Right ventricle myocardium superior (tissue), 1 donor: Measurements from ENCODE around the gene TNPO3. TPM values are rescaled to one million over a fixed set of nuclear protein-coding genes. Genes with fewer than 3 reads are reported as not detected.
"Not testable (repeated sequence)": the region's sequence is repeated elsewhere in the genome, so short reads cannot be mapped to it uniquely, and the experiment has no call there.

ENCODE experiments used
- ATAC-seq: fragments of 200-7000 bp; cut with Tn5 transposase; one replicate; pipeline ENCODE4 v1.9.1; 2020; ENCODE audit warnings: mild to moderate bottlenecking; ENCODE audit not compliant: poor library complexity
- DNase-seq: peaks from one replicate; pipeline ENCODE4 v3.0.0-alpha.2; 2020
- intact Hi-C: fragments of 100-400 bp; cut with DNase I; formaldehyde crosslinking; loops from one replicate; pipeline ENCODE4 v1.11.2; 2022
- total RNA-seq: library from RNA; stranded (reverse); fragmentation: NEBNext Ultra II Directional; extraction: Animal tissue kit (Norgen Biotek cat#: 25700); gene quantifications from one replicate; pipeline ENCODE4 v1.2.1, GENCODE V29; 2021
- donor health status: DM: no; HTN: yes; CAD: no; lungs with severe emphysema.

The TNPO3 gene
- total RNA-seq, 1 donor from 2014 or later: 32.8 TPM

- DNase-seq (no peak), ATAC-seq (no peak)
- intact Hi-C loops: no loop called here
Observed at GRCh38 chr7:129073738-129074137, 18.8 kb upstream of the TNPO3 start.

GRCh38 chr7:129073204-129073603 is 18.3 kb upstream of the TNPO3 start:
- no peak for DNase-seq

GRCh38 chr7:129072479-129073011 is 17.6 kb upstream of the TNPO3 start:
- no peak for DNase-seq
- intact Hi-C loops: no loop called here
- no peak for ATAC-seq

More at GRCh38 chr7:129073204-129073603, 18.3 kb upstream of the TNPO3 start:
- ATAC-seq: no peak
- intact Hi-C loops: no loop called here

- no peak for ATAC-seq
- no peak for DNase-seq
- intact Hi-C loops: no loop called here
Observed at GRCh38 chr7:129069021-129069420, 14.1 kb upstream of the TNPO3 start.

- ATAC-seq (no peak), DNase-seq (no peak)
- intact Hi-C loops: no loop called here
Observed at GRCh38 chr7:129067943-129068548, 13.1 kb upstream of the TNPO3 start.

- ATAC-seq, DNase-seq, intact Hi-C loops: not testable (repeated sequence)
Observed at GRCh38 chr7:129067132-129067561, 12.2 kb upstream of the TNPO3 start.

- intact Hi-C loops: no loop called here
- ATAC-seq (no peak), DNase-seq (no peak)
Observed at GRCh38 chr7:129066290-129067131, 11.6 kb upstream of the TNPO3 start.

- no peak for DNase-seq
- no peak for ATAC-seq
- intact Hi-C loops: no loop called here
Observed at GRCh38 chr7:129055861-129056464, 1.1 kb upstream of the TNPO3 start.

GRCh38 chr7:129055294-129055816 is 444 bp upstream of the TNPO3 start:
- no peak for DNase-seq
- intact Hi-C loops: no loop called here
- ATAC-seq: peak; percentile 40

- DNase-seq: no peak
- intact Hi-C loops: no loop called here
- no peak for ATAC-seq
Observed at GRCh38 chr7:129053938-129054437, 923 bp downstream of the TNPO3 start.

GRCh38 chr7:129052441-129052840 is 2.5 kb downstream of the TNPO3 start:
- DNase-seq (no peak), ATAC-seq (no peak)
- intact Hi-C loops: no loop called here

GRCh38 chr7:129051459-129051858 is 3.5 kb downstream of the TNPO3 start:
- ATAC-seq, intact Hi-C loops, DNase-seq: not testable (repeated sequence)

GRCh38 chr7:129047761-129048160 is 7.2 kb downstream of the TNPO3 start:
- DNase-seq (no peak), ATAC-seq (no peak)
- intact Hi-C loops: no loop called here

- ATAC-seq (no peak), DNase-seq (no peak)
- intact Hi-C loops: no loop called here
Observed at GRCh38 chr7:129045682-129046081, 9.2 kb downstream of the TNPO3 start.

- intact Hi-C loops: no loop called here
- DNase-seq (no peak), ATAC-seq (no peak)
Observed at GRCh38 chr7:129043012-129043411, 11.9 kb downstream of the TNPO3 start.

GRCh38 chr7:129041142-129042085 is 13.5 kb downstream of the TNPO3 start:
- DNase-seq: no peak
- ATAC-seq: no peak
- intact Hi-C loops: no loop called here

- DNase-seq, ATAC-seq, intact Hi-C loops: not testable (repeated sequence)
Observed at GRCh38 chr7:129038468-129038867, 16.4 kb downstream of the TNPO3 start.

GRCh38 chr7:129037585-129037984 is 17.3 kb downstream of the TNPO3 start:
- intact Hi-C loops: no loop called here
- DNase-seq (no peak), ATAC-seq (no peak)
